WTC11 (cell line): ENCODE data around the gene NAT9. TPM values are rescaled to one million over a fixed set of nuclear protein-coding genes. Genes with fewer than 3 reads are reported as not detected.

ENCODE experiments used
- ATAC-seq: fragments of 200-7000 bp; cut with Tn5 transposase; 2 replicates; pipeline ENCODE4 v1.10.0; 2021; ENCODE audit warnings: mild to moderate bottlenecking, moderate library complexity
- CTCF ChIA-PET: fragments of 300-600 bp; sonication (Branson Sonifier 250); formaldehyde crosslinking; loops from one replicate; lab custom pipeline; 2021; ENCODE audit warnings: antibody characterized with exemption; lab: Charles Lee
- POLR2A ChIA-PET: fragments of 350-600 bp; sonication (Branson Sonifier 250); formaldehyde crosslinking; loops from one replicate; lab custom pipeline; 2021; ENCODE audit warnings: antibody characterized with exemption; lab: Charles Lee
- DNase-seq: peaks from one replicate; pipeline ENCODE4 v3.0.0; 2021; ENCODE audit warnings: low spot score
- H3K27ac Mint-ChIP-seq: 2 replicates; pipeline ENCODE4 v1.8.0; 2021; ENCODE audit warnings: mixed read lengths
- H3K27me3 Mint-ChIP-seq: 2 replicates; pipeline ENCODE4 v1.8.0; 2021; ENCODE audit warnings: low read depth, mild to moderate bottlenecking, moderate library complexity, mixed read lengths
- H3K36me3 Mint-ChIP-seq: 2 replicates; pipeline ENCODE4 v1.8.0; 2021; ENCODE audit warnings: mixed read lengths
- H3K4me1 Mint-ChIP-seq: 2 replicates; pipeline ENCODE4 v1.8.0; 2022; ENCODE audit warnings: mixed read lengths
- H3K4me3 Mint-ChIP-seq: 2 replicates; pipeline ENCODE4 v1.8.0; 2021; ENCODE audit warnings: mild to moderate bottlenecking, moderate library complexity, mixed read lengths
- H3K9me3 Mint-ChIP-seq: 2 replicates; pipeline ENCODE4 v1.8.0; 2021; ENCODE audit warnings: mixed read lengths
- ESRRA ChIP-seq: sonication (generic); formaldehyde crosslinking; IDR thresholded peaks from 2 replicates; pipeline ENCODE4 v1.8.1; 2022; ENCODE audit warnings: mild to moderate bottlenecking, missing genetic modification reagents, borderline replicate concordance
- FOXJ3 ChIP-seq: sonication (generic); formaldehyde crosslinking; IDR thresholded peaks from 2 replicates; pipeline ENCODE4 v1.9.0; 2021; ENCODE audit warnings: missing genetic modification reagents, mild to moderate bottlenecking, borderline replicate concordance
- NFE2L1 ChIP-seq: sonication (generic); formaldehyde crosslinking; IDR thresholded peaks from 2 replicates; pipeline ENCODE4 v1.8.1; 2023; ENCODE audit warnings: missing genetic modification reagents
- RORB ChIP-seq: fragments of 250-450 bp; sonication (Bioruptor Pico); IDR thresholded peaks from 2 replicates; pipeline ENCODE4 v1.9.0; 2021; ENCODE audit warnings: mild to moderate bottlenecking
- SP1 ChIP-seq: sonication (generic); formaldehyde crosslinking; conservative IDR thresholded peaks from 2 replicates; pipeline ENCODE4 v1.8.1; 2022; ENCODE audit warnings: missing genetic modification reagents
- TCF7 ChIP-seq: sonication (generic); formaldehyde crosslinking; IDR thresholded peaks from 2 replicates; pipeline ENCODE4 v1.8.0; 2022; ENCODE audit warnings: mild to moderate bottlenecking, low read depth, missing genetic modification reagents, moderate library complexity
- ZNF423 ChIP-seq: fragments of 250-450 bp; sonication (Bioruptor Pico); IDR thresholded peaks from 2 replicates; pipeline ENCODE4 v2.1.2; 2022; ENCODE audit warnings: mild to moderate bottlenecking, moderate library complexity
- ZNF671 ChIP-seq: fragments of 250-450 bp; sonication (Bioruptor Pico); IDR thresholded peaks from 2 replicates; pipeline ENCODE4 v1.8.0; 2021; ENCODE audit warnings: mild to moderate bottlenecking
- total RNA-seq: library from RNA; stranded (reverse); gene quantifications from 3 replicates; pipeline ENCODE4 v1.2.3, GENCODE V29; 2021
- TF ChIP-seq, protein P1 (sequence below): fragments of 250-450 bp; sonication (Bioruptor Pico); IDR thresholded peaks from 2 replicates; pipeline ENCODE4 v1.9.0; 2021; ENCODE audit warnings: moderate library complexity, mild to moderate bottlenecking, inconsistent platforms, borderline replicate concordance
- TF ChIP-seq, protein P2 (sequence below): sonication (generic); formaldehyde crosslinking; IDR thresholded peaks from 2 replicates; pipeline ENCODE4 v1.8.1; 2022; ENCODE audit warnings: mild to moderate bottlenecking, missing genetic modification reagents, moderate library complexity, borderline replicate concordance
- TF ChIP-seq, protein P3 (sequence below): fragments of 200-600 bp; IDR thresholded peaks from 2 replicates; pipeline ENCODE4 v1.8.0; 2022; ENCODE audit warnings: antibody characterized with exemption
- TF ChIP-seq, protein P4 (sequence below): fragments of 250-450 bp; sonication (Bioruptor Pico); IDR thresholded peaks from 2 replicates; pipeline ENCODE4 v1.8.0; 2021; ENCODE audit warnings: mild to moderate bottlenecking
- TF ChIP-seq, protein P5 (sequence below): sonication (generic); formaldehyde crosslinking; IDR thresholded peaks from 2 replicates; pipeline ENCODE4 v1.8.0; 2022; ENCODE audit warnings: mild to moderate bottlenecking, missing genetic modification reagents
- TF ChIP-seq, protein P6 (sequence below): sonication (generic); formaldehyde crosslinking; IDR thresholded peaks from 2 replicates; pipeline ENCODE4 v1.8.1; 2023; ENCODE audit warnings: mild to moderate bottlenecking, missing genetic modification reagents
- TF ChIP-seq, protein P7 (sequence below): sonication (generic); formaldehyde crosslinking; conservative IDR thresholded peaks from 2 replicates; pipeline ENCODE4 v1.8.1; 2023; ENCODE audit warnings: mild to moderate bottlenecking, low read depth, missing genetic modification reagents, moderate library complexity
- TF ChIP-seq, protein P8 (sequence below): sonication (generic); formaldehyde crosslinking; IDR thresholded peaks from 2 replicates; pipeline ENCODE4 v1.8.1; 2022; ENCODE audit warnings: low read depth, missing genetic modification reagents, borderline replicate concordance

NAT9 gene
- total RNA-seq, 1 experiment from 2014 or later = 67.1 TPM

DNA sequence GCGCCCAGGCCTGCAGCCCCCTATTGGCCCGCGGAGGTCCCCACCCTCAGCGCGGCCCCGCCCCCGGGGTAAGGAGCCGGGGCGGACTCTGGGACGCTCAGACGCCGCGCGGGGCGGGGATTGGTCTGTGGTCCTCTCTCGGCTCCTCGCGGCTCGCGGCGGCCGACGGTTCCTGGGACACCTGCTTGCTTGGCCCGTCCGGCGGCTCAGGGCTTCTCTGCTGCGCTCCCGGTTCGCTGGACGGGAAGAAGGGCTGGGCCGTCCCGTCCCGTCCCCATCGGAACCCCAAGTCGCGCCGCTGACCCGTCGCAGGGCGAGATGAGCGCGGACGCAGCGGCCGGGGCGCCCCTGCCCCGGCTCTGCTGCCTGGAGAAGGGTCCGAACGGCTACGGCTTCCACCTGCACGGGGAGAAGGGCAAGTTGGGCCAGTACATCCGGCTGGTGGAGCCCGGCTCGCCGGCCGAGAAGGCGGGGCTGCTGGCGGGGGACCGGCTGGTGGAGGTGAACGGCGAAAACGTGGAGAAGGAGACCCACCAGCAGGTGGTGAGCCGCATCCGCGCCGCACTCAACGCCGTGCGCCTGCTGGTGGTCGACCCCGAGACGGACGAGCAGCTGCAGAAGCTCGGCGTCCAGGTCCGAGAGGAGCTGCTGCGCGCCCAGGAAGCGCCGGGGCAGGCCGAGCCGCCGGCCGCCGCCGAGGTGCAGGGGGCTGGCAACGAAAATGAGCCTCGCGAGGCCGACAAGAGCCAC is 27.4 kb downstream of the NAT9 start, which contains the start of gene NHERF1 (continued):
- TF ChIP-seq, protein P1, sequence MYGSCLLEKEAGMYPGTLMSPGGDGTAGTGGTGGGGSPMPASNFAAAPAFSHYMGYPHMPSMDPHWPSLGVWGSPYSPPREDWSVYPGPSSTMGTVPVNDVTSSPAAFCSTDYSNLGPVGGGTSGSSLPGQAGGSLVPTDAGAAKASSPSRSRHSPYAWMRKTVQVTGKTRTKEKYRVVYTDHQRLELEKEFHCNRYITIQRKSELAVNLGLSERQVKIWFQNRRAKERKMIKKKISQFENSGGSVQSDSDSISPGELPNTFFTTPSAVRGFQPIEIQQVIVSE (CRISPR knock-in tag) = no peak; the same call in 1 of the 2 replicates
- no peak for TF ChIP-seq NFE2L1 (CRISPR knock-in tag)
- TF ChIP-seq, protein P2, sequence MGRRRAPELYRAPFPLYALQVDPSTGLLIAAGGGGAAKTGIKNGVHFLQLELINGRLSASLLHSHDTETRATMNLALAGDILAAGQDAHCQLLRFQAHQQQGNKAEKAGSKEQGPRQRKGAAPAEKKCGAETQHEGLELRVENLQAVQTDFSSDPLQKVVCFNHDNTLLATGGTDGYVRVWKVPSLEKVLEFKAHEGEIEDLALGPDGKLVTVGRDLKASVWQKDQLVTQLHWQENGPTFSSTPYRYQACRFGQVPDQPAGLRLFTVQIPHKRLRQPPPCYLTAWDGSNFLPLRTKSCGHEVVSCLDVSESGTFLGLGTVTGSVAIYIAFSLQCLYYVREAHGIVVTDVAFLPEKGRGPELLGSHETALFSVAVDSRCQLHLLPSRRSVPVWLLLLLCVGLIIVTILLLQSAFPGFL = 0 out of 2 replicates have a peak, but pooled peaks have one; percentile 26
- TF ChIP-seq, protein P3, sequence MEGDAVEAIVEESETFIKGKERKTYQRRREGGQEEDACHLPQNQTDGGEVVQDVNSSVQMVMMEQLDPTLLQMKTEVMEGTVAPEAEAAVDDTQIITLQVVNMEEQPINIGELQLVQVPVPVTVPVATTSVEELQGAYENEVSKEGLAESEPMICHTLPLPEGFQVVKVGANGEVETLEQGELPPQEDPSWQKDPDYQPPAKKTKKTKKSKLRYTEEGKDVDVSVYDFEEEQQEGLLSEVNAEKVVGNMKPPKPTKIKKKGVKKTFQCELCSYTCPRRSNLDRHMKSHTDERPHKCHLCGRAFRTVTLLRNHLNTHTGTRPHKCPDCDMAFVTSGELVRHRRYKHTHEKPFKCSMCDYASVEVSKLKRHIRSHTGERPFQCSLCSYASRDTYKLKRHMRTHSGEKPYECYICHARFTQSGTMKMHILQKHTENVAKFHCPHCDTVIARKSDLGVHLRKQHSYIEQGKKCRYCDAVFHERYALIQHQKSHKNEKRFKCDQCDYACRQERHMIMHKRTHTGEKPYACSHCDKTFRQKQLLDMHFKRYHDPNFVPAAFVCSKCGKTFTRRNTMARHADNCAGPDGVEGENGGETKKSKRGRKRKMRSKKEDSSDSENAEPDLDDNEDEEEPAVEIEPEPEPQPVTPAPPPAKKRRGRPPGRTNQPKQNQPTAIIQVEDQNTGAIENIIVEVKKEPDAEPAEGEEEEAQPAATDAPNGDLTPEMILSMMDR = no peak
- TF ChIP-seq, protein P4, sequence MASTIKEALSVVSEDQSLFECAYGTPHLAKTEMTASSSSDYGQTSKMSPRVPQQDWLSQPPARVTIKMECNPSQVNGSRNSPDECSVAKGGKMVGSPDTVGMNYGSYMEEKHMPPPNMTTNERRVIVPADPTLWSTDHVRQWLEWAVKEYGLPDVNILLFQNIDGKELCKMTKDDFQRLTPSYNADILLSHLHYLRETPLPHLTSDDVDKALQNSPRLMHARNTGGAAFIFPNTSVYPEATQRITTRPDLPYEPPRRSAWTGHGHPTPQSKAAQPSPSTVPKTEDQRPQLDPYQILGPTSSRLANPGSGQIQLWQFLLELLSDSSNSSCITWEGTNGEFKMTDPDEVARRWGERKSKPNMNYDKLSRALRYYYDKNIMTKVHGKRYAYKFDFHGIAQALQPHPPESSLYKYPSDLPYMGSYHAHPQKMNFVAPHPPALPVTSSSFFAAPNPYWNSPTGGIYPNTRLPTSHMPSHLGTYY (CRISPR knock-in tag) = no peak

DNA sequence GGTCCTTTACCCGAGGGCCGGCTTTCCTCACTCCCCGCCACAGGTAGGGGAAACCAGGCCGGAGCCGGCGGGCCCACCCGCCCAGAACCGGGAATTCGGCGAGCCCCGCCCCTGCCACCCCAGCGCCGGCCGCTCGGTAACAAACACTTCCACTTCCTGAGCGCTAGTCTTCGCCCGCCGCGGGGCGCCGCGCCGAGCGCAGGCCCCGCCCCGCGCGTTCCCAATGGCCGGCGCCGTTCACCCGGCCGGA is 27.9 kb downstream of the NAT9 start:
- peaks cover 8% of the 10 kb centered on the region for H3K36me3 Mint-ChIP-seq
- CTCF ChIA-PET = interaction anchor here (4.5 kb wide), 3 partner anchors 10 to 91 kb away, joined by 91 to 262 read pairs (median 115); partner anchors contain the start of gene NAT9
- no peak for TF ChIP-seq SP1 (CRISPR knock-in tag)
- TF ChIP-seq, protein P4 (CRISPR knock-in tag) = no peak
- TF ChIP-seq, all 79 proteins: peak for 0
- no peak overlapping the region for H3K27ac Mint-ChIP-seq
- DNase-seq = peak; percentile 93
- H3K4me1 Mint-ChIP-seq = peaks cover 64% of the 10 kb centered on the region
- no peak for ATAC-seq
- peak overlapping the region; percentile 61 for H3K4me3 Mint-ChIP-seq
- H3K27me3 Mint-ChIP-seq = peaks cover 3% of the 10 kb centered on the region; the same call in 1 of the 2 replicates
- POLR2A ChIA-PET = interaction anchor here (1.5 kb wide), 1 partner anchor 125 kb away, joined by 3 read pairs; the partner anchor contains the start of gene FDXR
- H3K9me3 Mint-ChIP-seq = peaks cover 7% of the 10 kb centered on the region; the same call in 1 of the 2 replicates

DNA sequence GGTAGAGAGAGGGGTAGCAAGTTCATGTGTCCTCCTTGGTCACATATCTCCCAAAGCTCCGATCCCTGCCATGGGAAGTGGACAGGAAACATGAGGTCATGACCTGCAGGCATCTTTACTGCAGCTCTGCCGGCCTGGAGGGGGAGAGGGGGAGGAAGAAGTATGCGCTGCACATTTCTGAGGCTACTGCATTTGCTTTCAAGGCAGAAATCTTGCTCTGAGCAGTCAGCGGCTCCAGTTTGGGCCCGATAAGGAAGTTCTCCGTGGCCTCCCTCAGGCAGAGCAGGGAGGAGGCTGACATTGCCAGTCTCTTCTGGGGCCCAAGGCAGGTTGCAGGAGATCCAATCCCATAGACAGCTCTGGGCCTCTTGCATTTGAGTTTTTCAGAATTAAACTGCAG is 29.2 kb downstream of the NAT9 start:
- Mint-ChIP-seq H3K27ac (peak overlapping the region; percentile 84), H3K4me1 (peaks cover 61% of the 10 kb centered on the region), H3K4me3 (peak overlapping the region; percentile 2; the same call in 1 of the 2 replicates), H3K9me3 (peaks cover 7% of the 10 kb centered on the region; the same call in 1 of the 2 replicates), H3K36me3 (peaks cover 3% of the 10 kb centered on the region; the same call in 1 of the 2 replicates), H3K27me3 (peaks cover 3% of the 10 kb centered on the region; the same call in 1 of the 2 replicates)
- no peak for ATAC-seq
- ChIA-PET CTCF (interaction anchor here (0.6 to 4.5 kb wide), 16 partner anchors 10 to 668 kb away, joined by 3 to 262 read pairs (median 12); partner anchors contain the start of genes GRIN2C, NAT9 and RAB37), POLR2A (interaction anchor here (1.4 to 3.0 kb wide), 4 partner anchors 11 to 126 kb away, joined by 3 to 14 read pairs (median 8); partner anchors contain the start of genes FDXR and NAT9)
- DNase-seq = no peak
- TF ChIP-seq ZNF423 (CRISPR knock-in tag) (no peak), TCF7 (CRISPR knock-in tag) (no peak), RORB (no peak), ESRRA (CRISPR knock-in tag) (no peak), FOXJ3 (CRISPR knock-in tag) (no peak), ZNF671 (CRISPR knock-in tag) (no peak)
- TF ChIP-seq, protein P5, sequence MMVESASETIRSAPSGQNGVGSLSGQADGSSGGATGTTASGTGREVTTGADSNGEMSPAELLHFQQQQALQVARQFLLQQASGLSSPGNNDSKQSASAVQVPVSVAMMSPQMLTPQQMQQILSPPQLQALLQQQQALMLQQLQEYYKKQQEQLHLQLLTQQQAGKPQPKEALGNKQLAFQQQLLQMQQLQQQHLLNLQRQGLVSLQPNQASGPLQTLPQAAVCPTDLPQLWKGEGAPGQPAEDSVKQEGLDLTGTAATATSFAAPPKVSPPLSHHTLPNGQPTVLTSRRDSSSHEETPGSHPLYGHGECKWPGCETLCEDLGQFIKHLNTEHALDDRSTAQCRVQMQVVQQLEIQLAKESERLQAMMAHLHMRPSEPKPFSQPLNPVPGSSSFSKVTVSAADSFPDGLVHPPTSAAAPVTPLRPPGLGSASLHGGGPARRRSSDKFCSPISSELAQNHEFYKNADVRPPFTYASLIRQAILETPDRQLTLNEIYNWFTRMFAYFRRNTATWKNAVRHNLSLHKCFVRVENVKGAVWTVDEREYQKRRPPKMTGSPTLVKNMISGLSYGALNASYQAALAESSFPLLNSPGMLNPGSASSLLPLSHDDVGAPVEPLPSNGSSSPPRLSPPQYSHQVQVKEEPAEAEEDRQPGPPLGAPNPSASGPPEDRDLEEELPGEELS (CRISPR knock-in tag) = no peak
- TF ChIP-seq, protein P6, sequence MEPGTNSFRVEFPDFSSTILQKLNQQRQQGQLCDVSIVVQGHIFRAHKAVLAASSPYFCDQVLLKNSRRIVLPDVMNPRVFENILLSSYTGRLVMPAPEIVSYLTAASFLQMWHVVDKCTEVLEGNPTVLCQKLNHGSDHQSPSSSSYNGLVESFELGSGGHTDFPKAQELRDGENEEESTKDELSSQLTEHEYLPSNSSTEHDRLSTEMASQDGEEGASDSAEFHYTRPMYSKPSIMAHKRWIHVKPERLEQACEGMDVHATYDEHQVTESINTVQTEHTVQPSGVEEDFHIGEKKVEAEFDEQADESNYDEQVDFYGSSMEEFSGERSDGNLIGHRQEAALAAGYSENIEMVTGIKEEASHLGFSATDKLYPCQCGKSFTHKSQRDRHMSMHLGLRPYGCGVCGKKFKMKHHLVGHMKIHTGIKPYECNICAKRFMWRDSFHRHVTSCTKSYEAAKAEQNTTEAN (CRISPR knock-in tag) = no peak
- TF ChIP-seq, protein P7, sequence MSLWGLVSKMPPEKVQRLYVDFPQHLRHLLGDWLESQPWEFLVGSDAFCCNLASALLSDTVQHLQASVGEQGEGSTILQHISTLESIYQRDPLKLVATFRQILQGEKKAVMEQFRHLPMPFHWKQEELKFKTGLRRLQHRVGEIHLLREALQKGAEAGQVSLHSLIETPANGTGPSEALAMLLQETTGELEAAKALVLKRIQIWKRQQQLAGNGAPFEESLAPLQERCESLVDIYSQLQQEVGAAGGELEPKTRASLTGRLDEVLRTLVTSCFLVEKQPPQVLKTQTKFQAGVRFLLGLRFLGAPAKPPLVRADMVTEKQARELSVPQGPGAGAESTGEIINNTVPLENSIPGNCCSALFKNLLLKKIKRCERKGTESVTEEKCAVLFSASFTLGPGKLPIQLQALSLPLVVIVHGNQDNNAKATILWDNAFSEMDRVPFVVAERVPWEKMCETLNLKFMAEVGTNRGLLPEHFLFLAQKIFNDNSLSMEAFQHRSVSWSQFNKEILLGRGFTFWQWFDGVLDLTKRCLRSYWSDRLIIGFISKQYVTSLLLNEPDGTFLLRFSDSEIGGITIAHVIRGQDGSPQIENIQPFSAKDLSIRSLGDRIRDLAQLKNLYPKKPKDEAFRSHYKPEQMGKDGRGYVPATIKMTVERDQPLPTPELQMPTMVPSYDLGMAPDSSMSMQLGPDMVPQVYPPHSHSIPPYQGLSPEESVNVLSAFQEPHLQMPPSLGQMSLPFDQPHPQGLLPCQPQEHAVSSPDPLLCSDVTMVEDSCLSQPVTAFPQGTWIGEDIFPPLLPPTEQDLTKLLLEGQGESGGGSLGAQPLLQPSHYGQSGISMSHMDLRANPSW = no peak
- TF ChIP-seq, protein P8, sequence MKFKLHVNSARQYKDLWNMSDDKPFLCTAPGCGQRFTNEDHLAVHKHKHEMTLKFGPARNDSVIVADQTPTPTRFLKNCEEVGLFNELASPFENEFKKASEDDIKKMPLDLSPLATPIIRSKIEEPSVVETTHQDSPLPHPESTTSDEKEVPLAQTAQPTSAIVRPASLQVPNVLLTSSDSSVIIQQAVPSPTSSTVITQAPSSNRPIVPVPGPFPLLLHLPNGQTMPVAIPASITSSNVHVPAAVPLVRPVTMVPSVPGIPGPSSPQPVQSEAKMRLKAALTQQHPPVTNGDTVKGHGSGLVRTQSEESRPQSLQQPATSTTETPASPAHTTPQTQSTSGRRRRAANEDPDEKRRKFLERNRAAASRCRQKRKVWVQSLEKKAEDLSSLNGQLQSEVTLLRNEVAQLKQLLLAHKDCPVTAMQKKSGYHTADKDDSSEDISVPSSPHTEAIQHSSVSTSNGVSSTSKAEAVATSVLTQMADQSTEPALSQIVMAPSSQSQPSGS = no peak
